Astrocyte (in vitro differentiated cells and primary cell): ENCODE measurements around the gene CRX. TPM values are rescaled to one million over a fixed set of nuclear protein-coding genes. Genes with fewer than 3 reads are reported as not detected.
"Not testable (repeated sequence)": the region's sequence is repeated elsewhere in the genome, so short reads cannot be mapped to it uniquely, and the experiment has no call there.

Experiments
- DNase-seq: peaks from one replicate; pipeline ENCODE4 v3.0.0-alpha.2; 2010; ENCODE audit warnings: low read depth
- FAIRE-seq: peaks from 2 replicates; lab custom pipeline; 2011; peaks lifted over from hg19 to GRCh38; lab: Jason Lieb, UNC
- H2AFZ ChIP-seq: 2 replicates; pipeline ENCODE4 v1.6.0; 2012; ENCODE audit warnings: low read depth, low read length, inconsistent platforms
- H3K27ac ChIP-seq: 2 replicates; pipeline ENCODE4 v1.5.1; 2011; ENCODE audit warnings: low read depth, low read length, inconsistent platforms
- H3K27me3 ChIP-seq: 2 replicates; pipeline ENCODE4 v1.6.0; 2011; ENCODE audit warnings: low read length, inconsistent platforms; ENCODE audit not compliant: insufficient read depth
- H3K36me3 ChIP-seq: 2 replicates; pipeline ENCODE4 v1.5.1; 2011; ENCODE audit warnings: low read length, inconsistent platforms; ENCODE audit not compliant: insufficient read depth
- H3K4me1 ChIP-seq: 2 replicates; pipeline ENCODE4 v1.5.1; 2011; ENCODE audit warnings: low read length, inconsistent platforms; ENCODE audit not compliant: insufficient read depth
- H3K4me2 ChIP-seq: 2 replicates; pipeline ENCODE4 v1.6.0; 2012; ENCODE audit warnings: low read length, inconsistent platforms
- H3K4me3 ChIP-seq: 2 replicates; pipeline ENCODE4 v1.5.1; 2011; ENCODE audit warnings: low read depth, mild to moderate bottlenecking, low read length, inconsistent platforms; ENCODE audit not compliant: insufficient read depth
- H3K79me2 ChIP-seq: 2 replicates; pipeline ENCODE4 v1.6.0; 2012; ENCODE audit warnings: mild to moderate bottlenecking, low read length, inconsistent platforms; ENCODE audit not compliant: insufficient read depth
- H3K9ac ChIP-seq: 2 replicates; pipeline ENCODE4 v1.6.0; 2012; ENCODE audit warnings: mild to moderate bottlenecking, low read length, inconsistent platforms
- H3K9me3 ChIP-seq: 2 replicates; pipeline ENCODE4 v1.5.1; 2012; ENCODE audit warnings: low read depth, mild to moderate bottlenecking, low read length, inconsistent platforms; ENCODE audit not compliant: insufficient read depth
- H4K20me1 ChIP-seq: 2 replicates; pipeline ENCODE4 v1.6.0; 2012; ENCODE audit warnings: low read length, inconsistent platforms; ENCODE audit not compliant: insufficient read depth
- H3K27ac Mint-ChIP-seq: one replicate; pipeline ENCODE4 v1.8.0; 2021; ENCODE audit warnings: mild to moderate bottlenecking, mixed read lengths; ENCODE audit not compliant: unreplicated experiment
- H3K27me3 Mint-ChIP-seq: one replicate; pipeline ENCODE4 v1.8.0; 2021; ENCODE audit warnings: low read depth, mixed read lengths; ENCODE audit not compliant: unreplicated experiment
- H3K36me3 Mint-ChIP-seq: one replicate; pipeline ENCODE4 v1.8.0; 2021; ENCODE audit warnings: low read depth, mixed read lengths; ENCODE audit not compliant: unreplicated experiment
- H3K4me1 Mint-ChIP-seq: one replicate; pipeline ENCODE4 v1.8.0; 2021; ENCODE audit warnings: low read depth, mixed read lengths; ENCODE audit not compliant: unreplicated experiment
- H3K4me3 Mint-ChIP-seq: one replicate; pipeline ENCODE4 v1.8.0; 2021; ENCODE audit warnings: mild to moderate bottlenecking, moderate library complexity, mixed read lengths; ENCODE audit not compliant: unreplicated experiment
- H3K9me3 Mint-ChIP-seq: one replicate; pipeline ENCODE4 v1.8.0; 2021; ENCODE audit warnings: mild to moderate bottlenecking, mixed read lengths; ENCODE audit not compliant: unreplicated experiment
- EZH2 ChIP-seq: IDR thresholded peaks from 2 replicates; pipeline ENCODE4 v1.6.1; 2012; ENCODE audit warnings: mild to moderate bottlenecking, low read length, inconsistent platforms; ENCODE audit not compliant: insufficient read depth
- total RNA-seq: library from RNA; stranded (reverse); gene quantifications from 2 replicates; pipeline ENCODE4 v1.2.1, GENCODE V29; 2021
- TF ChIP-seq, protein P1 (sequence below): IDR thresholded peaks from 2 replicates; pipeline ENCODE4 v1.5.1; 2011; ENCODE audit warnings: low read depth, mild to moderate bottlenecking, inconsistent platforms, low read length, moderate library complexity; ENCODE audit not compliant: insufficient read depth

Gene CRX
- total RNA-seq, 1 donor from 2014 or later = not detected

DNA sequence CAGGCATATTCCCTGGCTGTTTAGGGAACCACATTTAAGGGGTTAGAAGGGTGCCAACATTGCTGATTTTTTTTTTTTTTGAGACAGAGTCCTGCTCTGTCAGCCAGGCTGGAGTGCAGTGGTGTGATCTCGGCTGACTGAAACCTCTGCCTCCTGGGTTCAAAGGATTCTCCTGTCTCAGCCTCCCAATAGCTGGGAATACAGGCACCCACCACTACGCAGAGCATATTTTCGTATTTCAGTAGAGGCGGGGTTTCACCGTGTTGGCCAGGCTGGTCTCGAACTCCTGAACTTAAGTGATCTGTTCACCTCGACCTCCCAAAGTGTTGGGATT is 7.8 kb upstream of the CRX start:
- Mint-ChIP-seq H3K27me3 (peaks cover 7% of the 10 kb centered on the region), H3K36me3 (no peaks in the 10 kb centered on the region), H3K4me3 (no peak overlapping the region), H3K4me1 (no peaks in the 10 kb centered on the region), H3K9me3 (no peaks in the 10 kb centered on the region), H3K27ac (no peak overlapping the region)
- H3K27ac ChIP-seq = no peak overlapping the region
- DNase-seq (no peak), FAIRE-seq (no peak)
- TF ChIP-seq, protein P1, sequence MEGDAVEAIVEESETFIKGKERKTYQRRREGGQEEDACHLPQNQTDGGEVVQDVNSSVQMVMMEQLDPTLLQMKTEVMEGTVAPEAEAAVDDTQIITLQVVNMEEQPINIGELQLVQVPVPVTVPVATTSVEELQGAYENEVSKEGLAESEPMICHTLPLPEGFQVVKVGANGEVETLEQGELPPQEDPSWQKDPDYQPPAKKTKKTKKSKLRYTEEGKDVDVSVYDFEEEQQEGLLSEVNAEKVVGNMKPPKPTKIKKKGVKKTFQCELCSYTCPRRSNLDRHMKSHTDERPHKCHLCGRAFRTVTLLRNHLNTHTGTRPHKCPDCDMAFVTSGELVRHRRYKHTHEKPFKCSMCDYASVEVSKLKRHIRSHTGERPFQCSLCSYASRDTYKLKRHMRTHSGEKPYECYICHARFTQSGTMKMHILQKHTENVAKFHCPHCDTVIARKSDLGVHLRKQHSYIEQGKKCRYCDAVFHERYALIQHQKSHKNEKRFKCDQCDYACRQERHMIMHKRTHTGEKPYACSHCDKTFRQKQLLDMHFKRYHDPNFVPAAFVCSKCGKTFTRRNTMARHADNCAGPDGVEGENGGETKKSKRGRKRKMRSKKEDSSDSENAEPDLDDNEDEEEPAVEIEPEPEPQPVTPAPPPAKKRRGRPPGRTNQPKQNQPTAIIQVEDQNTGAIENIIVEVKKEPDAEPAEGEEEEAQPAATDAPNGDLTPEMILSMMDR = no peak
- TF ChIP-seq EZH2 = no peak
- no peaks in the 10 kb centered on the region for H3K36me3 ChIP-seq
- H2AFZ ChIP-seq = no peak overlapping the region
- no peaks in the 10 kb centered on the region for H3K27me3 ChIP-seq
- H3K4me1 ChIP-seq = no peaks in the 10 kb centered on the region
- H3K9me3 ChIP-seq = no peaks in the 10 kb centered on the region
- no peaks in the 10 kb centered on the region for H4K20me1 ChIP-seq
- H3K79me2 ChIP-seq = no peaks in the 10 kb centered on the region
- H3K4me2 ChIP-seq = no peak overlapping the region
- no peak overlapping the region for H3K4me3 ChIP-seq
- no peak overlapping the region for H3K9ac ChIP-seq

GRCh38 chr19:47816270-47816669 is 5.5 kb upstream of the CRX start:
- H3K4me1 Mint-ChIP-seq, H3K4me1 ChIP-seq, DNase-seq, H3K4me2 ChIP-seq, H3K79me2 ChIP-seq, H3K36me3 ChIP-seq, H4K20me1 ChIP-seq, H3K9me3 ChIP-seq, FAIRE-seq, H3K9me3 Mint-ChIP-seq, H3K27ac ChIP-seq, H3K27ac Mint-ChIP-seq, H3K4me3 Mint-ChIP-seq, H2AFZ ChIP-seq, H3K36me3 Mint-ChIP-seq, H3K9ac ChIP-seq, H3K4me3 ChIP-seq: not testable (repeated sequence)
- peaks cover 12% of the 10 kb centered on the region for H3K27me3 ChIP-seq
- H3K27me3 Mint-ChIP-seq = peaks cover 24% of the 10 kb centered on the region

DNA sequence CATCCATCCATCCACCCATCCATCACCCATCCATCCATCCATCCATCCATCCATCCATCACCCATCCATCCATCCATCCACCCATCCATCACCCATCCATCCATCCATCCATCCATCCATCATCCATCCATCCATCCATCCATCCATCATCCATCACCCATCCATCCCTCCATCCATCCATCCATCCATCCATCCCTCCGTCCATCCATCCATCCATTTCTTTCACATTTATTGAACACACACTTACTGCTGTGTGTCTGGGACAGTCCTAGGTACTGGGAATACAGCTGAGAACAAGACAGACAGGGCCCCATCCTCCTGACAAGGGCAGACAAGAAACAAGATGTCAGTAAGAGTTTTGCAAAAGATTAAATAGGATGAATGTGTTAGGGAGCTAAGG is 3.5 kb upstream of the CRX start:
- H3K9ac ChIP-seq, H3K9me3 Mint-ChIP-seq, H3K4me2 ChIP-seq, H3K36me3 Mint-ChIP-seq, H3K4me3 ChIP-seq, H3K27ac Mint-ChIP-seq, FAIRE-seq, H3K36me3 ChIP-seq, H3K4me1 Mint-ChIP-seq, H3K9me3 ChIP-seq, H2AFZ ChIP-seq, H3K27ac ChIP-seq, DNase-seq, H3K4me1 ChIP-seq, H3K4me3 Mint-ChIP-seq, H4K20me1 ChIP-seq, H3K79me2 ChIP-seq: not testable (repeated sequence)
- peaks cover 30% of the 10 kb centered on the region for H3K27me3 Mint-ChIP-seq
- peaks cover 19% of the 10 kb centered on the region for H3K27me3 ChIP-seq

DNA sequence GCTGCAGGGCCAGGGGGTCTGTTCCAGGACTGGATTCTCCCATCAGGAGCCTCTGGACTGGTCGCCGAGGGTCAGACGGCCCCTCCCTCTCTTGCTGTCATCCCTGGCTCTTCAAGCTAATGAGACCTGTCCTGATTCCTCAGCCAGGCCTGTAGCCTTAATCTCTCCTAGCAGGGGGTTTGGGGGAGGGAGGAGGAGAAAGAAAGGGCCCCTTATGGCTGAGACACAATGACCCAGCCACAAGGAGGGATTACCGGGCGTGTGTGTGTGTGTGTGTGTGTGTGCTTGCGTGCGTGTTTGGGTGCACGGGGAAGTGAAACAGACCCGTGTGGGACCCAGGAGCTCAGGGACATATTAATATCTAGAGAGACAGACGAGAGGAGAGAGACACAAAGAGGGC is 1.9 kb upstream of the CRX start:
- Mint-ChIP-seq H3K36me3 (peaks cover 1% of the 10 kb centered on the region), H3K9me3 (peaks cover 1% of the 10 kb centered on the region)
- FAIRE-seq = no peak

More for the DNA sequence above, 1.9 kb upstream of the CRX start:
- Histone ChIP-seq H3K9me3 (no peaks in the 10 kb centered on the region), H4K20me1 (no peaks in the 10 kb centered on the region), H3K4me1 (no peaks in the 10 kb centered on the region), H3K27ac (no peak overlapping the region), H3K79me2 (no peaks in the 10 kb centered on the region), H3K4me3 (no peak overlapping the region), H3K9ac (no peak overlapping the region), H3K36me3 (no peaks in the 10 kb centered on the region), H3K4me2 (no peak overlapping the region), H2AFZ (no peak overlapping the region), H3K27me3 (peaks cover 19% of the 10 kb centered on the region)
- no peak for DNase-seq
- TF ChIP-seq, protein P1 = no peak
- no peak for TF ChIP-seq EZH2
- Mint-ChIP-seq H3K27me3 (peaks cover 30% of the 10 kb centered on the region), H3K4me3 (no peak overlapping the region), H3K27ac (no peak overlapping the region), H3K4me1 (peaks cover 8% of the 10 kb centered on the region)
